ENCODE data around the gene RBM4. TPM values are rescaled to one million over a fixed set of nuclear protein-coding genes. Genes with fewer than 3 reads are reported as not detected.
A peak's percentile ranks its signal among the peaks of the same experiment; 100 is the strongest.

Gene RBM4
- total and polyA plus RNA-seq, 9 of the 15 experiments (the other 6 are each of a cell fraction or from before 2014, with no cell fraction given): 81.6 to 233 (median 122) TPM

- TF ChIP-seq BCLAF1 (IDR thresholded peaks at IDR 0.05; ENCODE audit: borderline replicate concordance in 1 of 2, control insufficient read depth in 1 of 2, low read depth in 2 of 2, low read length in 1 of 2): no peak
- no peak for TF ChIP-seq THRAP3 (IDR thresholded peaks at IDR 0.05; ENCODE audit: borderline replicate concordance)
- no peak for TF ChIP-seq GABPB2 (CRISPR knock-in tag; conservative IDR thresholded peaks at IDR 0.05)
- peak in 1 of 2 experiments; percentile 74; a peak in 2 of 4 replicates for TF ChIP-seq ZNF639 (CRISPR knock-in tag; conservative IDR thresholded peaks at IDR 0.05 in 1 of 2, IDR thresholded peaks at IDR 0.05 in 1 of 2)
- TF ChIP-seq NR1H2 (CRISPR knock-in tag; IDR thresholded peaks at IDR 0.05): peak; percentile 72; the same call in 1 of the 2 replicates
- no peak for TF ChIP-seq NUFIP1 (IDR thresholded peaks at IDR 0.05; ENCODE audit: partially characterized antibody)
- TF ChIP-seq HINFP (tag; conservative IDR thresholded peaks at IDR 0.05; ENCODE audit: low read depth): no peak
- TF ChIP-seq TARDBP (IDR thresholded peaks at IDR 0.05): no peak
- TF ChIP-seq NCOA1 (IDR thresholded peaks at IDR 0.05; ENCODE audit: low read depth): no peak
- no peak for TF ChIP-seq ELK1 (CRISPR knock-in tag; IDR thresholded peaks at IDR 0.05)
- TF ChIP-seq TCF15 (CRISPR knock-in tag; IDR thresholded peaks at IDR 0.05): no peak
- peak; percentile 13 for TF ChIP-seq RBBP5 (IDR thresholded peaks at IDR 0.05; ENCODE audit: borderline replicate concordance, insufficient read depth, low read length, poor library complexity, severe bottlenecking)
- peak; percentile 9 to 84 (median 66) for TF ChIP-seq YY1 (IDR thresholded peaks at IDR 0.05; ENCODE audit: borderline replicate concordance in 1 of 3, control insufficient read depth in 1 of 3, extremely low read depth in 1 of 3, insufficient read depth in 3 of 3, insufficient read length in 1 of 3, insufficient replicate concordance in 2 of 3, low read depth in 1 of 3, low read length in 2 of 3)
- TF ChIP-seq RNF219 (CRISPR knock-in tag; IDR thresholded peaks at IDR 0.05): no peak
Observed at GRCh38 chr11:66616379-66617154, 21.9 kb upstream of the RBM4 start, which contains the start of gene RBM14 (continued).
